GM18519 (cell line): ENCODE measurements around the gene NINJ1.
"Not testable (repeated sequence)": the region's sequence is repeated elsewhere in the genome, so short reads cannot be mapped to it uniquely, and the experiment has no call there.

Source experiments
- ATAC-seq: cut with Tn5 transposase; IDR thresholded peaks from one replicate; pipeline ENCODE4 v1.9.1; 2021; ENCODE audit warnings: mild to moderate bottlenecking, moderate library complexity; ENCODE audit not compliant: unreplicated experiment, low FRiP score

NINJ1 gene

DNA sequence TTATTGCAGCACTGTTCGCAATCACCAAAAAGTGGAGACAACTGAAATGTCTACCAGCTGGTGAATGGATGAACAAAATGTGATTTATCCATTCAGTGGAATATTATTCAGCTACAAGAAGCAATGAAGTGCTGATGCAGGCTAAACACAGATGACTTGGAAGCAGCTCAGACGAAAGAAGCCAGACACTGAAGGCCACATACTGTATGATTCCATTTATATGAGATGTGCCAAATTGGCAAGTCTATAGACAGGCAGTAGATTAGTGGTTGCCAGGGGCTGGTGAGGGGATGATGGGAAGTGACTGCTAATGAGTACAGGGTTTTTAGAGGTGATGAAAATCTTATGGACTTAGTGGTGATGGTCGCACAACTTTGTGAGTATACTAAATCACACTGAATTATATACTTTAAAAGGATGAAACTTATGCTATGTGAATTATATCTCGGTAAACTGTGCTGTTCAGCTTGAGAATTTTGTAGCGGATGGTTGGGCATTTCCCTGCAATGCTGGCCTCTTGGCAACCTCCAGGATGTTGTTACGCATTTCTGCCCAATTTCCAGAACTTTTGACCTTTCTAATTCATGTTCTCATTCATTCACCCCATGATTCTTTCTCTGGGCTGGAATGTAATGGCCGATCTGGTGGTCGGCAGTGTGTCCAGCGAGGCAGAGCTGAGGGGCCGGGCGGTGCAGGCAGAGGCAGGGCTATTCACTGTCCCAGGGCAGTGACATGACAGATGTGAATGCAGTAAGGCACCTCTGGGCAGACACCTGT is 27.9 kb upstream of the NINJ1 start:
- ATAC-seq = no peak

DNA sequence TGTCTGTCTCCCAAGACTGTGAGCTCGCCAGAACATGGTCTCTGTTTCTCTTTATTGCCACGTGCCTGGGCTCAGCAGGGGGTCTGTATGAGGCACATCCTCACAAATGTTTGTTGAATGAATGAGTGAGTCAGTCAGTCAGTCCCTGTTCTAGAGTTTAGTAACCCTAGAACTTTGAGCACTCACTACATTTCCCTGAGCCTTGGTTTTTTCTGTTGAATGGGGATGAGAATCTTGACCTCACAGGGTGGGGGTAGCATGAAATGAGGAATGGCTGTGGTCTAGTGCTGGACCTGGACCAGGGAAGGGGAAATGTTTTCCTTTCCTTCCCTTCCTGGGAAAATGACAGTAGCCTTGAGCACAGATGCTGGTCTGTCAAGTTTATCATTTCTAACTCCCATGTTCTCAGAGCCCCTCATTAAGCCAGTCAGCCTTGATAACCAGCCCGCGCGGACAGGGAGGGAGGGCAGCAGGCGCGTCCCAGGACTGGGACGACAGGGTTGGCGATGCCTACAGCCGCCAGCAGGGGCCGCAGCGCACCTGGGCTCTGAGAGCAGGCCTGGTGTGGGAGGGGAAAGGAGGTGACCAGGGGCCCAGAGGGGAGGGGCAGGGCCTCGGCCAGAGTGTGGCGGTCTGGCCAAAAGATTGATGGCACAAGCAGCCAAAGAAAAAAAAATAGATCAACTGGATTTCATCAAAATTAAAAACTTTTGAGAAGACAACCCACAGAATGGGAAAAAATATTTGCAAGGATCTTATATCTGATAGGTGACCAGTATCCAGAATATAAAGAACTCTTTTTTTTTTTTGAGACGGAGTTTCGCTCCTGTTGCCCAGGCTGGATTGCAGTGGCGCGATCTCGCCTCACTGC is 25.8 kb upstream of the NINJ1 start:
- ATAC-seq = peak; percentile 42

DNA sequence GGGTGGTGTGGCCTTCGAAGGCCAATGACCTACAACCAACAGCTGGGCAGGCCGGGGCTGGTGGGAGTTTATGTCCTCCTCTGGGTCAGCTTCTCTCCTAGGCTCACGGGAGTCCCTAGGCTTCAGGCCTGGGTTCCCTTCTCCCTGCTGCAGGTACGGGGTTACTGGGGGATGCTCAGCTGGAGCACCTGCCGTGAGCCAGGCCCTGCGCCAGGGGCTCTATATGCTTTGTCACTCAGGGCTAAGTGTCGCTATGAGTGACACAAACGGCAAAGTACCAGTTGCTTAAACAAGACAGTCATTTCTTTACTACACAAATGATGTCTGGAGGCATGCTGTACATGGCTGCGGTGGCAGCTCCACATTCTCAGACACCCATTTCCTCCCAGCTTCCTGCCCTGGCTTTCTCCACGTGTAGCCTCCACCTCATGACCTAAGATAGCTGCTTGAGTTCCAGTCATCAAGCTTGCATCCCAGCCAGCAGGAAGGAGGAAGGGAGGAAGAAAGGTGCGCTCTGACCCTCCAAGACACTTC is 22.5 kb upstream of the NINJ1 start:
- ATAC-seq = no peak

- ATAC-seq = no peak
These were observed 21.8 kb upstream of the NINJ1 start for GRCh38 chr9:93155716-93156474.

DNA sequence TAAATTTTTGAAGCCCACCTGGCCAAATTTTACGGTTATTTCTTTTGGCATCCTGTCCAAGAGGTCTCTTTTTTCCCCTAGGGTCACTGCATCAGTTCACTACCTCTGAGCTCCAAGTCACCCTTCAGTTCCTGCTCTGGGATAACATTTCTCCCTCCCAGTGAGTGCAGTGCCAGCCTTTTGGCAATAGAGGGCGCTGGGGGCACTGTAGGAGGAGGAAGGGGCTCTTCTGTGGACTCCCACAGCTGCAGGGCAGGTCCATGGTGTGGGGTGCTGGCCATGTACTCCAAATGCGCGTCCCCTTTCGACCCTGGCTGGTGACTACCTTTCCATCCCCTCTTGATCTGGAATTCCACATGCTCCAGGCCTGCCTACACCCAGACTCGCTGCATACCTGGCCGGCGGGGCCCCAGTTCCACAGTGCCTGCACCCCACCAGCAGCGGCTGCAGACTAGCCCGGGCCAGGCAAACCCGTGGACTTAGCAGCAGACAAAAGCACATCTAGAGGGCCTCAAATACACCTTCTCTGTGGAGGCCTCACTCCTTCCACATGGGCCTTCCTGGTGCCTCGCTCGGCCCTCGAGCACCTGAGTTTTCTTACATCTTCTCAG is 20.3 kb upstream of the NINJ1 start:
- ATAC-seq = no peak

- no peak for ATAC-seq
These were observed 17.2 kb upstream of the NINJ1 start for GRCh38 chr9:93151097-93151784.

- ATAC-seq = no peak
These were observed 15.3 kb upstream of the NINJ1 start for GRCh38 chr9:93149361-93149760.

DNA sequence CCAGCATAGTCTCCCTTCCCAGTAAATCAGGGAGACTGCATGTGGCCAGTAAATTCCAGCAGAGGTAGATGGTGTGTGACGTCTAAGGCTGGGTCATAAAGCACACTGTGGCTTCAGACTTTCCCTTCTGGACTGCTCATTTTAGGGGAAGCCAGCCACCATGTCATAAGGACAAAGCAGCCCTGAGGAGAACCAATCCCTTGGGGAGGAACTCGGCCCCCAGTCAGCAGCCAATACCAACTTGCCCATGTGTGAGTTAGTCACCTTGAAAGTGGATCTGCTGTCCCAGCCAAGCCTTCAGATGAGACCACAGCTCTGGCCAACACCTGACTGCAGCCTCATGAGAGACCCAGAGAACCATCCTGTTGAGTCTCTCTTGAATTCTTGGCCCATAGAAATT is 14.7 kb upstream of the NINJ1 start:
- no peak for ATAC-seq

DNA sequence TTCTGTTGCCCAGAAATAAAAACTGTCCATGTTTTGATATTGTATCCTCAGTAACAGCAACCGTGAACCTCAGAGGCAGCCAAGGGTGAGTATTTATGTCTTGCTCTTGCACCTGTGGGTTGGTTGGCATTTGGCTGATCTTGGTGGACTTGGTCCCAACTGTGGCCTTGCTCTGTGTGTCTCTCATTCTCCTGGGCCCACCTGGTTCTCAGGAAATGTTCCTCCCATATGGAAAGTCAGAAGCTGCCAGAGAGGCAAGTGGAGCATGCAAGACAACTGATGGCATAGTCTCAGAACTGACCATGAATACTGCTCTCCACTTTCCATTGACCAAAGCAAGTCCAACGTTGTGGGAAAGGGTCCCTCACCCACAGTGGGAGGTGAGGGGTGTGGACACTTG is 13.6 kb upstream of the NINJ1 start:
- ATAC-seq = no peak

DNA sequence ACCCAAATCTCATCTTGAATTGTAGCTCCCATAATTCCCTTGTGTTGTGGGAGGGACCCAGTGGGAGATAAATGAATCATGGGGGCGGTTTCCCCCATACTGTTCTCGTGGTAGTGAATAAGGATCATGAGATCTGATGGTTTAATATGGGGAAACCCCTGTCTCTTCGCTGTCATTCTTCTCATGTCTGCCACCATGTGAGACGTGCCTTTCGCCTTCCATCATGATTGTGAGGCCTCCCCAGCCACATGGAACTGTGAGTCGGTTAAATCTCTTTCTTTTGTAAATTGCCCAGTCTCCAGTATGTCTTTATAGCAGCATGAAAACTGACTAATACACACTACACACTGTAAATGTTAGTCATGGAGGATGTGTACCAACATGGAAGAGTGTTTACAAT is 12.6 kb upstream of the NINJ1 start:
- ATAC-seq = not testable (repeated sequence)

DNA sequence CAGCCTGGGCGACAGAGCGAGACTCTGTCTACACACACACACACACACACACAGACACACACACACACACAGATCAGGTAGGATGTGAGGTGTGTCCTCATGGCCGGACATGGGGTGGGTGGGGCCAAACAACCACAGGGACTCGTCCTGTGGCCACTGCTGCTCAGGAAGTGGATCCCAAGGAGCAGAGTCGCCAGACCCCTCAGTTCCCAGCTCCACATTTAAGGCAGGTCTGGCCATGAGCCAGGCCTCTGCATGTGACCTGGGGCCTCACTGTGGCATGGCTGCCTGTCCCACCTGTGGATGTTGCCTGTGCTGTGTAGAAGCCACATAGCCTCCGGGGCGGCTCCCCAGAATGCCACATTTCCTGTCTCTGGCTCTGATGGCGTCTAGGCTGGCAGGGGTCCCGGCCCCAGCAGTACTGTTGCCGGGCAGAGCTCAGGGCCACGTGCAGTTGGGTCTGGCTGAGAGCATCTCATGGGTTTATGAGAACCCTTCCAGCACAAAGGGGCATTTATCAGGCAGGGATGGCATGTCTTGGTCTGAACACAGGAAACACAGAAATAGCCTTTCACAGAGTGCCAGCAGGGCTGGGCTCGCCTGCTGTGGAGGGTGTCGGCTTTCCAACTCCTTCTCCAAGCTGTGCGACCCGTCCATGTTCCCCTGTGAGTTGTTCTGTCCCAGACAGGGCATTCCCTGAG is 9.9 kb upstream of the NINJ1 start:
- no peak for ATAC-seq

GRCh38 chr9:93141771-93142483 is 7.9 kb upstream of the NINJ1 start:
- ATAC-seq = no peak

DNA sequence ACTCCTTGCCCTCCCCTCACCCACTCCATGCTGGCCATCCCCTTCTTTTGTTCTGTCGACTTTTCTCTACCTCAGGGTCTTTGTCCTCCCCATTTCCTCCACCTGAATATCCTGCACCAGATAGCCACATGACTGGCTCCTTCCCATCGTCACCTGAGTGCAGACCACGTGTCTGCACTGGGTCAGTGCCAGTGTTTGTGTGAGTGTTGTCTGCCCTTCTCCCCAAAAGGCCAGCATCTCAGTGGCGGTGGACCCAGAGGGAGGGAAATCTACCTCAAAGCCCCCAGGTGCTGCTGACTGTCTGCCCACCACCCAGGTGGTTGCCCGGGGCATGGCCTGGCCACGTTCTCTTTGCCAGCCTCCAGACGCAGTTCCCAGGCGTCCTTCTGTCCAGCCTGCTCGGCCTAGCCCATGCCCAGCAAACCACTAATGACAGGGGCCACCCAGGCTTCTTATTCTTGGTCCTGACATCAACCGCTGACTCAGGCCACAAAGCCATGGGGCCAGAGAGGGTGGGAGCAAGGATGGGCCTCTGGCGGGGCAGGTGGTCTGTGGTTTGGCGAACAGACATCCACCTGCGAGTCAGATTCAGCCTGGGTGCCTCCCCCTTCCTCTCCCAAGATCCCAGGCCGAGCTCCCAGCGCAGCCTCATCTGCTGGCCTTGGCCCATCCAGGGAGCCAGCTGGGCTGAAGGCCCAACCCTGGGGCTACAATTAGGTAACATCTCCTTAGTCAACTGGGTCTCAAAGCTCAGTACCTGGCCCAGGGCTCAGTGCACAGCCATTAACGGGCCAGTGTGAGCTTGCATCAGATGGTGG is 5.5 kb upstream of the NINJ1 start:
- no peak for ATAC-seq

- ATAC-seq = no peak
These were observed 4.2 kb upstream of the NINJ1 start for GRCh38 chr9:93138171-93138764.

DNA sequence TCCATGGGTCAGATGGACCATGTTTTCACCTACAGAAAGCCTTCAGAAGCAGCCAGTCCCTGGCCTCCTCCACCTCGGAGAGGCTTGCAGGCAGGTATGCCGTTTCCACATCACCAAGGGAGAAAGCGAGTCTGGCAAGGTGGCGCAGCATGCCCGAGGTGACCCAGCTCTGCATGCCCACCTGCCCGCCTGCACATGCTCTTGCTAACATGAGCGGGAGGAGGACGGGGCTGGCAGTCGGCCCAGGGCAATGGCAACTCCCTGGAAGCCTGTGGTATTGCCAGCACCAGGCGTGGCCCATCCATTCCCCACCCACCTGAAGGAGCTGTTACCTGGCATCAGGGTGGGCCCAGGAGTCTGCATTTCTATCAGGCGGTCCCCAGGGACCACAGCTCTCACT is 3.3 kb upstream of the NINJ1 start:
- ATAC-seq = no peak

DNA sequence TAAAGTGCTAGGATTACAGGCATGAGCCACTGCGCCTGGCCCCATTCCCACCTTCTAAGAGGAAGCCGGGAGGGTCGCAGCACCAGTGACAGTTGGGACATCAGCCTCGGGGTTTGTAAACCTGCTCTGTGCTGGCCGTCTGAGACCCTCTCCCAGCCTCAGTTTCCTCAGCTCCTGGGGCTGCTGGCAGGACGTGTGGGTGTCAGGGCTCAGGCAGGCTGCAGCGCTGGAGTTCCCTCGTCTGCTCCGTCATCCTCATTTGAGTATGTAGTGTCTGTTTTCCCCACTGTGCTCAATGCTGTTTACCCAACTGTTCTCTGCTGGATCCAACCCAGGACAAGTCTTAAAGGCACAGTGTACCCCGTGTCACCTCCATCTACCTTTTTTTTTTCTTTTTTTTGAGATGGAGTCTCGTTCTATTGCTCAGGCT is 2.0 kb upstream of the NINJ1 start:
- ATAC-seq = no peak

DNA sequence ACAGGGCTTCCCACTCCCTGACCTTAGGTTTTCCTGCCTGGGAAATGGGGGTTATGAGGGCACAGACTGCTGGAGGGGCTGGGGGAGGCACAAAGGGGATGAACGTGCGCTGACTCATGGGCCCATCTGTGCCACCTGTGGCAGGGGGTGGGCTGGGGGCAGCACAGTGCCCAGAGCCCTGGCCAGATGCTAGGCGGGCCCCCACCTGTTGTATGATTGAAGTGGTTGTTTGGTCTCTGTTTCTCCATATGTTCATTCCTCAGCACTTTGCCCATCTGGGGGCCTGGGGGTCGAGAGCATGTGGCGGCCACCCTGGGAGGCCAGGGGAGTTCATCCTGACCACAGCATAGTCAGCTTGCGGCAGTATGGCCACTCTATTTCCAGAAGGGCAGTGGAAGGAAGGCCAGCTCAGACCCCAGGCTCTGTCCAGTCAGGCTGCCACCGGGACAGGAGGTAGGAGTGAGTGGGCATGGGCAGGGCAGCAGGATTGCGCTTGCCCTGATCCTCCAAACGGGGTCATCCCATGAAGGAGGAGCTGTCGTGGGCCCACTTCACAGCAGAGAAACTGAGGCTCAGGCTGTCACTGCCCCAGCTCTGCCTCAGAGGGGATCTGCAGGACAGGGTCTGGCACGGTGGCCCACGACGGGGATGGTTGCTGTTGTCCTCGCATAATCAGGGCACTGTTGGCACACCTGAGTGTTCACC is 841 bp upstream of the NINJ1 start:
- no peak for ATAC-seq
